Liver (tissue), 3 donors: Measurements from ENCODE around the gene SLC22A5.

Experiments
- ATF3 ChIP-seq: IDR thresholded peaks from 2 replicates; pipeline ENCODE4 v1.6.1; 2016; ENCODE audit warnings: antibody characterized with exemption
- CTCF ChIP-seq: fragments of 150-350 bp; IDR thresholded peaks from 2 replicates; pipeline ENCODE4 v1.5.1; 2017; ENCODE audit warnings: improper control_type of control experiment, low read depth, low read length; ENCODE audit not compliant: missing input control
- GABPA ChIP-seq, 2 donors: IDR thresholded peaks in 1 of 2; conservative IDR thresholded peaks in 1 of 2; 2 replicates each; pipeline ENCODE4 v1.6.1; 2016; ENCODE audit warnings: antibody characterized with exemption in 2 of 2, mild to moderate bottlenecking in 1 of 2, moderate library complexity in 1 of 2
- MAX ChIP-seq: IDR thresholded peaks from 2 replicates; pipeline ENCODE4 v1.6.1; 2016; ENCODE audit warnings: antibody characterized with exemption
- RAD21 ChIP-seq, 2 donors: IDR thresholded peaks; 2 replicates each; pipeline ENCODE4 v1.6.1; 2016; ENCODE audit warnings: antibody characterized with exemption in 2 of 2, mild to moderate bottlenecking in 2 of 2
- REST ChIP-seq: IDR thresholded peaks from 2 replicates; pipeline ENCODE4 v1.6.1; 2016; ENCODE audit warnings: antibody characterized with exemption, mild to moderate bottlenecking
- donor health status: healthy.
- donor health status: healthy.

GRCh38 chr5:132406144-132406783, 36.8 kb downstream of the SLC22A5 start:
- TF ChIP-seq ATF3 (no peak), CTCF (no peak), RAD21 (IDR thresholded peaks at IDR 0.05) (no peak), REST (no peak), MAX (no peak), GABPA (IDR thresholded peaks at IDR 0.05 in 1 of 2, conservative IDR thresholded peaks at IDR 0.05 in 1 of 2) (no peak)
